GM19463 (cell line): ENCODE data around the gene ASAH2.

ENCODE experiments used
- ATAC-seq: cut with Tn5 transposase; IDR thresholded peaks from one replicate; pipeline ENCODE4 v1.9.1; 2021; ENCODE audit warnings: mild to moderate bottlenecking, moderate library complexity; ENCODE audit not compliant: unreplicated experiment

ASAH2 gene

DNA sequence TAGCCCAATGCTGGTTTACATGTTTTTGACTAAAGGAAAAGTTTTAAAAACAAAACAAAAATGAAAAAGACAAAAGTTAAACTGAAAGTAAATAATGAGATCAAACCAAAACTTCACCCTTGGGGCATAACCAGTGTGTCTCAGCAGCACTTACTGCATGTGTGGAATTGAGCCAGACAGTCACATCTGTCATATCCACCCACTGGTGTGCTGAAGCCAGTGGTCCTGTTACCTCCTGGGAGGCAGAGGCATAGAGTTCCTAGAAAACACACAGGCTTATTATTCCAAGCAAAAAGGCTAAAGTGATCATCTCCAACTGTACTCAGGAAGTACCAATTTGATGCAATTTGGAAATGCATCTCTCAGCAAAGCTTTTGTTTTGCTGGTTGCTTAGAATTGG is 40.4 kb downstream of the ASAH2 start:
- no peak for ATAC-seq
